OCI-LY3 (cell line): Measurements from ENCODE around the gene NECAB2.

ENCODE experiments used
- CTCF ChIP-seq: fragments of 200-600, 300-600 bp; sonication (generic); IDR thresholded peaks from 2 replicates; pipeline ENCODE4 v1.5.1; 2014; ENCODE audit warnings: antibody characterized with exemption, low read length, low read depth
- EZH2phosphoT487 ChIP-seq: fragments of 200-600 bp; shearing (Covaris generic); IDR thresholded peaks from 2 replicates; pipeline ENCODE4 v1.6.1; 2018; ENCODE audit warnings: antibody characterized with exemption, mixed run types, low read depth

GRCh38 chr16:83965444-83966152 lies 2.4 kb upstream of the NECAB2 start:
- TF ChIP-seq CTCF: no peak
- no peak for TF ChIP-seq EZH2phosphoT487
